Hepatocyte (in vitro differentiated cells): ENCODE measurements around the gene KCNB1. TPM values are rescaled to one million over a fixed set of nuclear protein-coding genes. Genes with fewer than 3 reads are reported as not detected.
A peak's percentile ranks its signal among the peaks of the same experiment; 100 is the strongest.

Experiments used
- DNase-seq: peaks from one replicate; pipeline ENCODE4 v3.0.0-alpha.2; 2016; ENCODE audit warnings: low spot score
- H2AFZ ChIP-seq: fragments of 200-600 bp; sonication (generic); 2 replicates; pipeline ENCODE4 v1.6.0; 2016; ENCODE audit warnings: antibody characterized with exemption, mild to moderate bottlenecking
- H3K27ac ChIP-seq: fragments of 200-600 bp; sonication (generic); 2 replicates; pipeline ENCODE4 v1.5.1; 2016; ENCODE audit warnings: mild to moderate bottlenecking
- H3K27me3 ChIP-seq: fragments of 200-600 bp; sonication (generic); 2 replicates; pipeline ENCODE4 v1.6.1; 2016
- H3K36me3 ChIP-seq: fragments of 200-600 bp; sonication (generic); replicated peaks from 2 replicates; pipeline ENCODE4 v1.5.1; 2016; ENCODE audit warnings: low read depth; ENCODE audit not compliant: insufficient read depth
- H3K4me1 ChIP-seq: fragments of 200-600 bp; sonication (generic); 2 replicates; pipeline ENCODE4 v1.5.1; 2016; ENCODE audit warnings: mild to moderate bottlenecking, moderate library complexity; ENCODE audit not compliant: insufficient read depth
- H3K4me2 ChIP-seq: fragments of 200-600 bp; sonication (generic); 2 replicates; pipeline ENCODE4 v1.6.0; 2016
- H3K4me3 ChIP-seq: fragments of 200-600 bp; sonication (generic); 2 replicates; pipeline ENCODE4 v1.5.1; 2016; ENCODE audit warnings: mild to moderate bottlenecking
- H3K79me2 ChIP-seq: fragments of 200-600 bp; sonication (generic); 2 replicates; pipeline ENCODE4 v1.6.0; 2017; ENCODE audit warnings: mild to moderate bottlenecking
- H3K9me2 ChIP-seq: fragments of 200-600 bp; sonication (generic); replicated peaks from 2 replicates; pipeline ENCODE4 v1.6.0; 2017; ENCODE audit warnings: mild to moderate bottlenecking; ENCODE audit not compliant: insufficient read depth
- H3K9me3 ChIP-seq: fragments of 200-600 bp; sonication (generic); 2 replicates; pipeline ENCODE4 v1.5.1; 2016; ENCODE audit warnings: low read depth, mild to moderate bottlenecking
- H4K20me1 ChIP-seq: fragments of 200-600 bp; sonication (generic); 2 replicates; pipeline ENCODE4 v1.6.0; 2016; ENCODE audit warnings: mild to moderate bottlenecking; ENCODE audit not compliant: insufficient read depth, poor library complexity, severe bottlenecking
- CTCF ChIP-seq: fragments of 200-600 bp; sonication (generic); IDR thresholded peaks from 2 replicates; pipeline ENCODE4 v1.5.1; 2016; ENCODE audit warnings: antibody characterized with exemption, mild to moderate bottlenecking; ENCODE audit not compliant: poor library complexity
- EZH2 ChIP-seq: fragments of 200-600 bp; sonication (generic); IDR thresholded peaks from 2 replicates; pipeline ENCODE4 v1.6.1; 2016; ENCODE audit warnings: antibody characterized with exemption, mild to moderate bottlenecking, borderline replicate concordance
- EZH2phosphoT487 ChIP-seq: fragments of 200-600 bp; sonication (generic); IDR thresholded peaks from one replicate; pipeline ENCODE4 v1.6.1; 2018; ENCODE audit warnings: antibody characterized with exemption, mild to moderate bottlenecking, low read depth, moderate library complexity; ENCODE audit not compliant: unreplicated experiment, severe bottlenecking
- WGBS: methylation state at CpG from one replicate; pipeline ENCODE4 v1.1.6; 2016; ENCODE audit warnings: low lambda C conversion rate; ENCODE audit errors: missing lambda C conversion rate; 5-methylcytosine and 5-hydroxymethylcytosine counted together
- polyA plus RNA-seq: library from polyadenylated mRNA; unstranded; fragments of >200 nt; fragmentation: Nextera tagmentation; extraction: Ambion mirVana; gene quantifications from 2 replicates; pipeline ENCODE4 v1.2.1, GENCODE V29; 2016
- total RNA-seq: library from RNA; depleted of rRNA; stranded (reverse); fragments of >200 nt; gene quantifications from 2 replicates; pipeline ENCODE4 v1.2.3, GENCODE V29; 2014

Gene KCNB1
- total and polyA plus RNA-seq, 2 experiments from 2014 or later, result 0.37 to 1.5 TPM

GRCh38 chr20:49478266-49478665, 4.2 kb downstream of the KCNB1 start:
- Histone ChIP-seq H3K9me2 (no peaks in the 10 kb centered on the region), H3K36me3 (no peaks in the 10 kb centered on the region), H3K9me3 (no peaks in the 10 kb centered on the region), H3K27me3 (peaks cover 4% of the 10 kb centered on the region), H3K79me2 (no peaks in the 10 kb centered on the region), H2AFZ (no peak overlapping the region), H3K27ac (no peak overlapping the region), H3K4me1 (peaks cover 4% of the 10 kb centered on the region), H4K20me1 (no peaks in the 10 kb centered on the region), H3K4me3 (no peak overlapping the region), H3K4me2 (no peak overlapping the region)
- WGBS, result 43% methylated on average over 7 of the region's 7 CpGs
- TF ChIP-seq EZH2phosphoT487 (no peak), CTCF (no peak), EZH2 (no peak)
- DNase-seq, result no peak

GRCh38 chr20:49477200-49477599, 5.3 kb downstream of the KCNB1 start:
- no peaks in the 10 kb centered on the region for H4K20me1 ChIP-seq
- H3K4me1 ChIP-seq, result no peaks in the 10 kb centered on the region
- no peaks in the 10 kb centered on the region for H3K79me2 ChIP-seq
- no peak for DNase-seq
- TF ChIP-seq CTCF (no peak), EZH2 (no peak), EZH2phosphoT487 (no peak)
- no peaks in the 10 kb centered on the region for H3K36me3 ChIP-seq
- H3K9me3 ChIP-seq, result no peaks in the 10 kb centered on the region
- H2AFZ ChIP-seq, result no peak overlapping the region
- 74% methylated on average over 3 of the region's 3 CpGs for WGBS
- no peaks in the 10 kb centered on the region for H3K9me2 ChIP-seq
- no peaks in the 10 kb centered on the region for H3K27me3 ChIP-seq
- no peak overlapping the region for H3K4me2 ChIP-seq
- H3K4me3 ChIP-seq, result no peak overlapping the region
- no peak overlapping the region for H3K27ac ChIP-seq

GRCh38 chr20:49476016-49476355, 6.5 kb downstream of the KCNB1 start:
- no peaks in the 10 kb centered on the region for H3K4me1 ChIP-seq
- 64% methylated on average over 7 of the region's 7 CpGs for WGBS
- no peaks in the 10 kb centered on the region for H3K79me2 ChIP-seq
- H3K9me3 ChIP-seq, result no peaks in the 10 kb centered on the region
- TF ChIP-seq EZH2phosphoT487 (no peak), CTCF (no peak), EZH2 (no peak)
- no peak overlapping the region for H3K4me2 ChIP-seq
- DNase-seq, result peak; percentile 46
- H3K27me3 ChIP-seq, result no peaks in the 10 kb centered on the region
- H3K36me3 ChIP-seq, result no peaks in the 10 kb centered on the region
- H3K4me3 ChIP-seq, result no peak overlapping the region
- H3K9me2 ChIP-seq, result no peaks in the 10 kb centered on the region
- no peaks in the 10 kb centered on the region for H4K20me1 ChIP-seq
- no peak overlapping the region for H3K27ac ChIP-seq
- no peak overlapping the region for H2AFZ ChIP-seq
